CD4-positive, alpha-beta T cell treated with Interleukin-4 for 4 hours (primary cell): ENCODE measurements around the gene CCDC47.

Source experiments
- DNase-seq: peaks from one replicate; pipeline ENCODE4 v3.0.0-alpha.2; 2020

CCDC47 gene

GRCh38 chr17:63783522-63783921 is 10.1 kb upstream of the CCDC47 start:
- DNase-seq: no peak

GRCh38 chr17:63780928-63781327 is 7.5 kb upstream of the CCDC47 start:
- DNase-seq: no peak

- DNase-seq: no peak
Measured at GRCh38 chr17:63780507-63780906, 7.1 kb upstream of the CCDC47 start.

GRCh38 chr17:63775420-63775819 is 2.0 kb upstream of the CCDC47 start:
- no peak for DNase-seq

GRCh38 chr17:63774969-63775265 is 1.5 kb upstream of the CCDC47 start:
- peak; percentile 12 for DNase-seq

- DNase-seq: no peak
Measured at GRCh38 chr17:63774141-63774968, 958 bp upstream of the CCDC47 start, which contains the start of gene DDX42. Gene DDX42, plus strand, starts transcription at chr17:63774170. Its CDS starts 12,880 bp downstream, at chr17:63787050.

GRCh38 chr17:63772801-63773271 is 561 bp downstream of the CCDC47 start:
- DNase-seq: no peak

- DNase-seq: no peak
Measured at GRCh38 chr17:63768433-63768832, 5.0 kb downstream of the CCDC47 start.

GRCh38 chr17:63766754-63767153 is 6.6 kb downstream of the CCDC47 start:
- no peak for DNase-seq

GRCh38 chr17:63764716-63765115 is 8.7 kb downstream of the CCDC47 start:
- no peak for DNase-seq

- no peak for DNase-seq
Measured at GRCh38 chr17:63762161-63763078, 11.0 kb downstream of the CCDC47 start.

- DNase-seq: no peak
Measured at GRCh38 chr17:63760771-63761539, 12.4 kb downstream of the CCDC47 start.

- no peak for DNase-seq
Measured at GRCh38 chr17:63758428-63758827, 15.0 kb downstream of the CCDC47 start.

- DNase-seq: no peak
Measured at GRCh38 chr17:63754046-63754445, 19.4 kb downstream of the CCDC47 start.

- DNase-seq: no peak
Measured at GRCh38 chr17:63753215-63753614, 20.2 kb downstream of the CCDC47 start.

- DNase-seq: no peak
Measured at GRCh38 chr17:63752707-63753106, 20.7 kb downstream of the CCDC47 start.

GRCh38 chr17:63751806-63752205 is 21.6 kb downstream of the CCDC47 start:
- DNase-seq: peak; percentile 29

GRCh38 chr17:63741408-63742173 is 31.8 kb downstream of the CCDC47 start, which contains the start of gene STRADA:
Gene STRADA, minus strand, starts transcription at chr17:63741799. Its CDS starts 13,430 bp downstream, at chr17:63728369.
- peak; percentile 99 for DNase-seq

GRCh38 chr17:63741143-63741407 is 32.3 kb downstream of the CCDC47 start:
- no peak for DNase-seq

GRCh38 chr17:63740464-63741142 is 32.8 kb downstream of the CCDC47 start:
- DNase-seq: no peak

GRCh38 chr17:63735691-63736090 is 37.7 kb downstream of the CCDC47 start:
- no peak for DNase-seq

GRCh38 chr17:63722403-63722802 is 51.0 kb downstream of the CCDC47 start:
- no peak for DNase-seq
